IMR-90 (cell line): ENCODE data around the gene PNKD. TPM values are rescaled to one million over a fixed set of nuclear protein-coding genes. Genes with fewer than 3 reads are reported as not detected.

Experiments used
- ATAC-seq: fragments of 200-7000 bp; cut with Tn5 transposase; 2 replicates; pipeline ENCODE4 v1.9.1; 2020; ENCODE audit warnings: low read depth, mild to moderate bottlenecking, moderate library complexity
- BruUV-seq: library from RNA; stranded (reverse); fragments of 400-500 nt; replicated peaks from 2 replicates; lab custom pipeline; 2021; lab: Mats Ljungman, UMichigan
- CTCF ChIA-PET: fragments of 300-600 bp; formaldehyde crosslinking; extraction: SDS; loops from one replicate; lab custom pipeline; 2021; ENCODE audit warnings: antibody characterized with exemption; lab: Yijun Ruan, JAX
- POLR2A ChIA-PET: fragments of 300-600 bp; sonication (Branson Sonifier 250); formaldehyde crosslinking; loops from one replicate; lab custom pipeline; 2022; ENCODE audit warnings: antibody characterized with exemption; ENCODE audit not compliant: unreplicated experiment; lab: Charles Lee
- DNase-seq: peaks from one replicate; pipeline ENCODE4 v3.0.0; 2013
- H2AFZ ChIP-seq: replicated peaks from 2 replicates; pipeline ENCODE3; 2013; ENCODE audit warnings: low read length, mild to moderate bottlenecking; ENCODE audit not compliant: poor library complexity
- H2AK5ac ChIP-seq: 2 replicates; pipeline ENCODE4 v1.6.1; 2013; ENCODE audit warnings: low read depth, low read length, inconsistent platforms
- H2AK9ac ChIP-seq: replicated peaks from 2 replicates; pipeline ENCODE3; 2013; ENCODE audit warnings: mild to moderate bottlenecking, low read depth, low read length, moderate library complexity; ENCODE audit not compliant: poor library complexity
- H2BK120ac ChIP-seq: 2 replicates; pipeline ENCODE4 v1.6.1; 2013; ENCODE audit warnings: low read depth, low read length, inconsistent platforms
- H2BK15ac ChIP-seq: 3 replicates; pipeline ENCODE4 v1.6.1; 2013; ENCODE audit warnings: low read depth, low read length, inconsistent platforms
- H2BK20ac ChIP-seq: 2 replicates; pipeline ENCODE4 v1.6.1; 2013; ENCODE audit warnings: low read depth, mild to moderate bottlenecking, inconsistent platforms, low read length, moderate library complexity
- H2BK5ac ChIP-seq: 2 replicates; pipeline ENCODE4 v1.6.1; 2013; ENCODE audit warnings: mild to moderate bottlenecking, low read depth, low read length, inconsistent platforms; ENCODE audit not compliant: poor library complexity, severe bottlenecking
- H3K14ac ChIP-seq: replicated peaks from 2 replicates; pipeline ENCODE4 v1.6.1; 2013; ENCODE audit warnings: low read depth, low read length, inconsistent platforms
- H3K18ac ChIP-seq: 2 replicates; pipeline ENCODE4 v1.6.1; 2013; ENCODE audit warnings: low read depth, low read length, control low read depth
- H3K23ac ChIP-seq: 2 replicates; pipeline ENCODE4 v1.6.1; 2013; ENCODE audit warnings: low read depth, low read length, inconsistent platforms
- H3K27ac ChIP-seq: 2 replicates; pipeline ENCODE4 v1.5.1; 2013; ENCODE audit warnings: mild to moderate bottlenecking, control low read depth, low read length; ENCODE audit not compliant: insufficient read depth
- H3K27me3 ChIP-seq: 2 replicates; pipeline ENCODE4 v1.6.1; 2013; ENCODE audit warnings: low read length; ENCODE audit not compliant: control insufficient read depth, insufficient read depth
- H3K36me3 ChIP-seq: 2 replicates; pipeline ENCODE4 v1.6.1; 2013; ENCODE audit warnings: low read length, mixed read lengths; ENCODE audit not compliant: control insufficient read depth, insufficient read depth
- H3K4ac ChIP-seq: 2 replicates; pipeline ENCODE4 v1.6.1; 2013; ENCODE audit warnings: low read depth, low read length, inconsistent platforms
- H3K4me1 ChIP-seq: 2 replicates; pipeline ENCODE4 v1.6.1; 2013; ENCODE audit warnings: low read length, mixed read lengths; ENCODE audit not compliant: control insufficient read depth, insufficient read depth
- H3K4me2 ChIP-seq: 2 replicates; pipeline ENCODE4 v1.6.1; 2013; ENCODE audit warnings: low read depth, mild to moderate bottlenecking, control low read depth, low read length, moderate library complexity
- H3K4me3 ChIP-seq: 2 replicates; pipeline ENCODE4 v1.5.1; 2013; ENCODE audit warnings: low read depth, mild to moderate bottlenecking, control low read depth, low read length, moderate library complexity; ENCODE audit not compliant: insufficient read depth
- H3K56ac ChIP-seq: 2 replicates; pipeline ENCODE4 v1.6.1; 2013; ENCODE audit warnings: low read length, inconsistent platforms; ENCODE audit not compliant: insufficient read depth; ENCODE audit errors: extremely low read depth
- H3K79me1 ChIP-seq, 2 experiments: 2 replicates each; pipeline ENCODE4 v1.6.1; 2013; ENCODE audit warnings: low read length in 2 of 2, inconsistent platforms in 1 of 2, low read depth in 1 of 2
- H3K9ac ChIP-seq: 2 replicates; pipeline ENCODE4 v1.6.1; 2013; ENCODE audit warnings: low read depth, low read length, control low read depth
- H3K9me1 ChIP-seq: 2 replicates; pipeline ENCODE4 v1.6.1; 2013; ENCODE audit warnings: low read length, inconsistent platforms; ENCODE audit not compliant: insufficient read depth
- H3K9me3 ChIP-seq: 2 replicates; pipeline ENCODE4 v1.6.1; 2013; ENCODE audit warnings: low read length; ENCODE audit not compliant: control insufficient read depth, insufficient read depth
- H4K20me1 ChIP-seq: 2 replicates; pipeline ENCODE4 v1.6.1; 2013; ENCODE audit warnings: low read length, inconsistent platforms; ENCODE audit not compliant: insufficient read depth
- H4K5ac ChIP-seq: 2 replicates; pipeline ENCODE4 v1.6.1; 2013; ENCODE audit warnings: mild to moderate bottlenecking, low read depth, low read length, control low read depth
- H4K8ac ChIP-seq, 2 experiments: 2 replicates each; pipeline ENCODE4 v1.6.1; 2013; ENCODE audit warnings: low read depth in 2 of 2, low read length in 2 of 2, control low read depth in 1 of 2, inconsistent platforms in 1 of 2
- H4K91ac ChIP-seq: 2 replicates; pipeline ENCODE4 v1.6.1; 2013; ENCODE audit warnings: low read depth, low read length, inconsistent platforms; ENCODE audit not compliant: insufficient read depth
- BHLHE40 ChIP-seq: fragments of 150-350 bp; IDR thresholded peaks from 2 replicates; pipeline ENCODE4 v1.6.1; 2016; ENCODE audit warnings: mild to moderate bottlenecking, low read depth, low read length
- CEBPB ChIP-seq: IDR thresholded peaks from 2 replicates; pipeline ENCODE4 v1.6.1; 2012; ENCODE audit warnings: low read depth, low read length, improper control_type of control experiment
- CHD1 ChIP-seq: IDR thresholded peaks from 2 replicates; pipeline ENCODE4 v1.6.1; 2012; ENCODE audit warnings: low read depth, low read length, improper control_type of control experiment
- CTCF ChIP-seq: conservative IDR thresholded peaks from 2 replicates; pipeline ENCODE4 v1.5.1; 2012; ENCODE audit warnings: mild to moderate bottlenecking, low read depth, low read length, improper control_type of control experiment
- ELK1 ChIP-seq: fragments of 150-350 bp; IDR thresholded peaks from 2 replicates; pipeline ENCODE4 v1.6.1; 2016; ENCODE audit warnings: low read depth, mild to moderate bottlenecking, low read length, moderate library complexity, borderline replicate concordance
- FOS ChIP-seq: fragments of 150-350 bp; IDR thresholded peaks from 2 replicates; pipeline ENCODE4 v1.6.1; 2016; ENCODE audit warnings: low read depth, low read length
- MAFK ChIP-seq: IDR thresholded peaks from 2 replicates; pipeline ENCODE4 v1.6.1; 2012; ENCODE audit warnings: low read depth, low read length, improper control_type of control experiment
- MAZ ChIP-seq: IDR thresholded peaks from 2 replicates; pipeline ENCODE4 v1.6.1; 2012; ENCODE audit warnings: low read depth, mild to moderate bottlenecking, low read length, improper control_type of control experiment, moderate library complexity, borderline replicate concordance
- MXI1 ChIP-seq: IDR thresholded peaks from 2 replicates; pipeline ENCODE4 v1.6.1; 2012; ENCODE audit warnings: low read depth, mild to moderate bottlenecking, low read length, moderate library complexity, borderline replicate concordance
- NFE2L2 ChIP-seq: fragments of 150-350 bp; IDR thresholded peaks from 2 replicates; pipeline ENCODE4 v1.6.1; 2016; ENCODE audit warnings: low read depth, mild to moderate bottlenecking, low read length
- POLR2A ChIP-seq: IDR thresholded peaks from 2 replicates; pipeline ENCODE4 v1.6.1; 2012; ENCODE audit warnings: mild to moderate bottlenecking, low read depth, low read length
- RAD21 ChIP-seq: IDR thresholded peaks from 2 replicates; pipeline ENCODE4 v1.6.1; 2012; ENCODE audit warnings: low read length, improper control_type of control experiment
- RCOR1 ChIP-seq: IDR thresholded peaks from 2 replicates; pipeline ENCODE4 v1.6.1; 2012; ENCODE audit warnings: mild to moderate bottlenecking, low read length, improper control_type of control experiment; ENCODE audit not compliant: insufficient replicate concordance
- RFX5 ChIP-seq: IDR thresholded peaks from 2 replicates; pipeline ENCODE4 v1.8.0; 2012; ENCODE audit warnings: low read depth, mild to moderate bottlenecking, low read length, moderate library complexity
- SMC3 ChIP-seq: fragments of 150-350 bp; IDR thresholded peaks from 2 replicates; pipeline ENCODE4 v1.6.1; 2016; ENCODE audit warnings: low read depth, mild to moderate bottlenecking, antibody characterized with exemption, low read length, moderate library complexity
- WGBS, 2 experiments: methylation state at CpG; one replicate each; pipeline versions ENCODE4 v1.1.5 to v1.1.7; 2013; ENCODE audit warnings: missing lambda C conversion rate in 2 of 2; ENCODE audit not compliant: insufficient read length in 1 of 2; ENCODE audit errors: extremely low coverage in 2 of 2; 5-methylcytosine and 5-hydroxymethylcytosine counted together
- dilution Hi-C: fragments of 300-500 bp; cut with HindIII; formaldehyde crosslinking; loops from one replicate; pipeline ENCODE4 v1.14.3; 2018; ENCODE audit warnings: low sequenced_read_pairs; ENCODE audit not compliant: unreplicated experiment
- in situ Hi-C: fragments of 300-500 bp; cut with MboI; formaldehyde crosslinking; loops from 3 replicates; pipeline ENCODE4 v1.14.3; 2019; ENCODE audit warnings: low sequenced_read_pairs, inconsistent platforms, mixed read lengths
- intact Hi-C: fragments of 100-400 bp; cut with micrococcal nuclease; formaldehyde crosslinking; loops from 2 replicates; pipeline ENCODE4 v1.10.0; 2022
- polyA plus RNA-seq, 3 experiments: library from polyadenylated mRNA; depleted of rRNA; stranded (reverse); fragments of >200 nt; gene quantifications; 2 replicates each; pipeline ENCODE4 v1.2.3, GENCODE V29; 2012; ENCODE audit warnings: low replicate concordance in 1 of 3
- total RNA-seq: library from RNA; depleted of rRNA; stranded (reverse); fragments of >200 nt; gene quantifications from 2 replicates; pipeline ENCODE4 v1.2.3, GENCODE V29; 2012
- TF ChIP-seq, protein P1 (sequence below): fragments of 150-350 bp; IDR thresholded peaks from 2 replicates; pipeline ENCODE4 v1.6.1; 2017; ENCODE audit warnings: mild to moderate bottlenecking, antibody characterized with exemption, low read length, low read depth

The PNKD gene
- total and polyA plus RNA-seq, 2 of the 4 experiments (the other 2 are of a cell fraction), result 19.2 to 68.5 TPM

DNA sequence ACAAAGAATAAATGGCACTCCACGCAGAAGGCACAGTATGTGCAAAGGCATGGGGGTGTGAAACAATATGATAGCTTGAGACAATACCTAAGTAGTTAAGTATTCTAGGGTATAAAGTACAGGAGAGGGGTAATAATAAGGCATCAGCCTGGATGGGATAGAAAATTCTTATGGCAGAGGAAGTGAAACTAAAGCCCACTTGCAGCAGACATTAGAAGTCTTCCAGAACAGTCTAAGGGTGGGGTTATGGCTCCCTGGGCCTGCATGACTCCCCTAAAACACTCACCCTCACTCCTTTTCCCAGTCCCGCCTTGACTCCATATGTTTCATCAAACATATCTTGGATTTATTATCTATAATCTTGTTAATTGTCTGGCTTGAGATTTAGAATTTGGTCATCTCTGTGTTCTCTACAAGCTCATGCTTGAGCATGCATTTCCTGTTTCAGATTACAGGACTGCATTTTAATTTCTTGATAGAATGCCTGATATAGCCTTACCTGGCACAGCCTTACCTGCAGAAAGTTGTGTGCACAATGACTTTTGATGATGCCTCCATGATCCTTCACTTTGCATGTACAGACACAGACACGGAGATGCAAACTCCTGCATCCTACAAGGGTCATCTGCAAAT, 50.5 kb downstream of the PNKD start:
- H4K91ac ChIP-seq, result no peak overlapping the region
- no peaks in the 10 kb centered on the region for H3K36me3 ChIP-seq
- no peak overlapping the region for H3K4ac ChIP-seq
- no peaks in the 10 kb centered on the region for H3K79me1 ChIP-seq
- H3K56ac ChIP-seq, result no peak overlapping the region
- no peak overlapping the region for H3K4me3 ChIP-seq
- no peak overlapping the region for H2AFZ ChIP-seq
- no peak overlapping the region for H3K14ac ChIP-seq
- H4K5ac ChIP-seq, result no peak overlapping the region
- no peak for DNase-seq
- peaks cover 12% of the 10 kb centered on the region for H3K9me1 ChIP-seq
- H2AK5ac ChIP-seq, result no peak overlapping the region
- no peaks in the 10 kb centered on the region for H3K27me3 ChIP-seq
- H2BK15ac ChIP-seq, result no peak overlapping the region
- 100% methylated on average over 1 of the region's 3 CpGs; no CpG with 5 or more reads in 1 of the 2 experiments for WGBS, 2 experiments
- H2AK9ac ChIP-seq, result no peak overlapping the region
- no peak overlapping the region for H3K9ac ChIP-seq
- TF ChIP-seq CEBPB, result no peak
- TF ChIP-seq NFE2L2, result no peak
- no peak for TF ChIP-seq CHD1
- TF ChIP-seq BHLHE40, result no peak
- no peak for TF ChIP-seq ELK1
- no peak for TF ChIP-seq CTCF
- TF ChIP-seq POLR2A, result no peak
- TF ChIP-seq RFX5, result no peak
- TF ChIP-seq MAZ, result no peak
- TF ChIP-seq, protein P1, sequence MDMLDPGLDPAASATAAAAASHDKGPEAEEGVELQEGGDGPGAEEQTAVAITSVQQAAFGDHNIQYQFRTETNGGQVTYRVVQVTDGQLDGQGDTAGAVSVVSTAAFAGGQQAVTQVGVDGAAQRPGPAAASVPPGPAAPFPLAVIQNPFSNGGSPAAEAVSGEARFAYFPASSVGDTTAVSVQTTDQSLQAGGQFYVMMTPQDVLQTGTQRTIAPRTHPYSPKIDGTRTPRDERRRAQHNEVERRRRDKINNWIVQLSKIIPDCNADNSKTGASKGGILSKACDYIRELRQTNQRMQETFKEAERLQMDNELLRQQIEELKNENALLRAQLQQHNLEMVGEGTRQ, result no peak
- TF ChIP-seq RCOR1, result no peak
- TF ChIP-seq SMC3, result no peak
- no peak for TF ChIP-seq MAFK
- no peak for TF ChIP-seq RAD21
- TF ChIP-seq FOS, result no peak
- no peak for TF ChIP-seq MXI1
- no peaks in the 10 kb centered on the region for H3K9me3 ChIP-seq
- H3K18ac ChIP-seq, result no peak overlapping the region
- ATAC-seq, result no peak
- BruUV-seq, result no TSS peak
- H4K8ac ChIP-seq, result no peak overlapping the region
- no peak overlapping the region for H2BK5ac ChIP-seq
- ChIA-PET POLR2A (no interaction called here), CTCF (no interaction called here)
- no peaks in the 10 kb centered on the region for H4K20me1 ChIP-seq
- H3K4me2 ChIP-seq, result no peak overlapping the region
- H2BK120ac ChIP-seq, result no peak overlapping the region
- H3K23ac ChIP-seq, result no peak overlapping the region
- dilution Hi-C loops, result no loop called here
- in situ Hi-C loops, result no loop called here
- H2BK20ac ChIP-seq, result no peak overlapping the region
- intact Hi-C loops, result no loop called here
- H3K27ac ChIP-seq, result no peak overlapping the region
- H3K4me1 ChIP-seq, result peaks cover 13% of the 10 kb centered on the region
